ENCODE results near the gene KRT82. TPM values are rescaled to one million over a fixed set of nuclear protein-coding genes. Genes with fewer than 3 reads are reported as not detected.

The KRT82 gene
- total RNA-seq, 1 donor from 2014 or later = not detected

- no peak for ATAC-seq
- intact Hi-C loops (cut with micrococcal nuclease) = no loop called here
These were observed 30.8 kb upstream of the KRT82 start for GRCh38 chr12:52436828-52437474.

GRCh38 chr12:52436000-52436827 is 30.1 kb upstream of the KRT82 start:
- intact Hi-C loops (cut with micrococcal nuclease) = no loop called here
- no peak for DNase-seq
- peak; percentile 37 for ATAC-seq

More at GRCh38 chr12:52436828-52437474, 30.8 kb upstream of the KRT82 start:
- DNase-seq = no peak

GRCh38 chr12:52435659-52435999 is 29.5 kb upstream of the KRT82 start:
- intact Hi-C loops (cut with micrococcal nuclease) = no loop called here
- ATAC-seq (no peak), DNase-seq (no peak)

- DNase-seq = no peak
- intact Hi-C loops (cut with micrococcal nuclease) = no loop called here
- no peak for ATAC-seq
These were observed 28.8 kb upstream of the KRT82 start for GRCh38 chr12:52434760-52435530.

GRCh38 chr12:52434081-52434733 is 28.1 kb upstream of the KRT82 start, which contains the start of gene KRT75:
Gene KRT75, minus strand, starts transcription at chr12:52434371. Its CDS starts 67 bp downstream, at chr12:52434304.
- DNase-seq (no peak), ATAC-seq (no peak)
- intact Hi-C loops (cut with micrococcal nuclease) = no loop called here

- DNase-seq (no peak), ATAC-seq (no peak)
- intact Hi-C loops (cut with micrococcal nuclease) = no loop called here
These were observed 27.5 kb upstream of the KRT82 start for GRCh38 chr12:52433501-52434080.

GRCh38 chr12:52432559-52433207 is 26.5 kb upstream of the KRT82 start:
- intact Hi-C loops (cut with micrococcal nuclease) = no loop called here
- ATAC-seq (no peak), DNase-seq (no peak)

GRCh38 chr12:52428121-52428520 is 22.0 kb upstream of the KRT82 start:
- intact Hi-C loops (cut with micrococcal nuclease) = no loop called here
- ATAC-seq (no peak), DNase-seq (no peak)

GRCh38 chr12:52427083-52427482 is 20.9 kb upstream of the KRT82 start:
- no peak for DNase-seq
- ATAC-seq = no peak
- intact Hi-C loops (cut with micrococcal nuclease) = no loop called here

GRCh38 chr12:52426034-52426433 is 19.9 kb upstream of the KRT82 start:
- DNase-seq (no peak), ATAC-seq (no peak)
- intact Hi-C loops (cut with micrococcal nuclease) = no loop called here

GRCh38 chr12:52425466-52425865 is 19.3 kb upstream of the KRT82 start:
- DNase-seq (no peak), ATAC-seq (no peak)
- intact Hi-C loops (cut with micrococcal nuclease) = no loop called here

GRCh38 chr12:52423661-52424500 is 17.7 kb upstream of the KRT82 start:
- intact Hi-C loops (cut with micrococcal nuclease) = no loop called here
- ATAC-seq (no peak), DNase-seq (no peak)

GRCh38 chr12:52423035-52423434 is 16.9 kb upstream of the KRT82 start:
- intact Hi-C loops (cut with micrococcal nuclease) = no loop called here
- no peak for DNase-seq
- ATAC-seq = no peak

- ATAC-seq = no peak
- intact Hi-C loops (cut with micrococcal nuclease) = no loop called here
- DNase-seq = no peak
These were observed 13.5 kb upstream of the KRT82 start for GRCh38 chr12:52419656-52420055.

GRCh38 chr12:52418576-52419110 is 12.5 kb upstream of the KRT82 start:
- intact Hi-C loops (cut with micrococcal nuclease) = no loop called here
- ATAC-seq (no peak), DNase-seq (no peak)

- no peak for ATAC-seq
- DNase-seq = no peak
- intact Hi-C loops (cut with micrococcal nuclease) = no loop called here
These were observed 11.6 kb upstream of the KRT82 start for GRCh38 chr12:52417740-52418139.

GRCh38 chr12:52416795-52417194 is 10.7 kb upstream of the KRT82 start:
- DNase-seq = no peak
- intact Hi-C loops (cut with micrococcal nuclease) = no loop called here
- peak; percentile 58 for ATAC-seq
